ENCODE measurements around the gene TMEM271. TPM values are rescaled to one million over a fixed set of nuclear protein-coding genes. Genes with fewer than 3 reads are reported as not detected.
"Not testable (repeated sequence)": the region's sequence is repeated elsewhere in the genome, so short reads cannot be mapped to it uniquely, and the experiment has no call there.

The TMEM271 gene
- total RNA-seq, 1 donor from 2014 or later = not detected

DNA sequence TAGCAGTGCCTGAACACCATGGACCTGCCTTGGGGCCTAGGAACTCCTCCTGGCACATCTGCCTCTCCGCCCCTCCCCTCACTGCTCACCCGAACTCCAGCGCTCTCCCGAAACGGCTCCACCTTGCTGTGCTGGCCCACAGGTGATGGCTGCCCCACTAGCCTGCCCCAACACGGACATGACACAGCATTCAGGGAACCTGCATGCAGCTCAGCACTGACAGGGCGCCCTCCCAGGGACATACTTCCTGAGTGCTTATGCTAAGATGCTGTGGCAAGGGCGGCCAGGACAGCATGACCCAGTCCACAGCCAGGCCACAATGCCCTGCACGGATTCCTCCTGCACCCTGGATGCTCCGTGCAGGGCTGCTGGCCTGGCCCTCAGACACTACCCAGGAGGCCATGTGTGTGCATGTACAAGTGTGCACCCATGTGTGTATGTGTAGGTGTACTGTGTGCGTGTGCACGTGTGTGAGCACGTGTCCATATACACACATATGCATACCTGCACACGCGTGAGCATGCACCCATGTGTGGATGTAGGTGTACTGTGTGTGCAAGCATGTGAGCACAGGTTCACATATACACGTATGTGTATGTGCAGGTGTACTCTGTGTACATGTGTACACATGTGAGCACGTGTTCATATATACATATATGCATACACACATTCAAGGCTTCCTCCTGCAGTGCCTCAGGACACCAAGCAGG is 6.0 kb downstream of the TMEM271 start:
- H3K36me3 Mint-ChIP-seq (ENCODE audit: low read depth) = peaks cover 3% of the 10 kb centered on the region
- peaks cover 24% of the 10 kb centered on the region for H3K9me3 Mint-ChIP-seq
- H3K4me3 Mint-ChIP-seq = no peak overlapping the region
- H3K27me3 Mint-ChIP-seq = peaks cover 17% of the 10 kb centered on the region
- intact Hi-C loops (cut with micrococcal nuclease) = loop anchor here (10.0 kb wide), 1 partner anchor 835 kb away; the partner anchor contains the start of gene NKX1-1
- H3K4me1 Mint-ChIP-seq = no peaks in the 10 kb centered on the region
- H3K27ac Mint-ChIP-seq = no peak overlapping the region
- no peak for DNase-seq

- H3K36me3 Mint-ChIP-seq (ENCODE audit: low read depth) = no peaks in the 10 kb centered on the region
- intact Hi-C loops (cut with micrococcal nuclease) = no loop called here
- no peaks in the 10 kb centered on the region for H3K4me1 Mint-ChIP-seq
- DNase-seq = no peak
- H3K9me3 Mint-ChIP-seq = peaks cover 30% of the 10 kb centered on the region
- no peak overlapping the region for H3K4me3 Mint-ChIP-seq
- H3K27ac Mint-ChIP-seq = no peak overlapping the region
- peaks cover 11% of the 10 kb centered on the region for H3K27me3 Mint-ChIP-seq
Measured at GRCh38 chr4:568962-569361, 7.1 kb downstream of the TMEM271 start.

GRCh38 chr4:568351-568652 is 7.8 kb downstream of the TMEM271 start:
- no peaks in the 10 kb centered on the region for H3K36me3 Mint-ChIP-seq (ENCODE audit: low read depth)

DNA sequence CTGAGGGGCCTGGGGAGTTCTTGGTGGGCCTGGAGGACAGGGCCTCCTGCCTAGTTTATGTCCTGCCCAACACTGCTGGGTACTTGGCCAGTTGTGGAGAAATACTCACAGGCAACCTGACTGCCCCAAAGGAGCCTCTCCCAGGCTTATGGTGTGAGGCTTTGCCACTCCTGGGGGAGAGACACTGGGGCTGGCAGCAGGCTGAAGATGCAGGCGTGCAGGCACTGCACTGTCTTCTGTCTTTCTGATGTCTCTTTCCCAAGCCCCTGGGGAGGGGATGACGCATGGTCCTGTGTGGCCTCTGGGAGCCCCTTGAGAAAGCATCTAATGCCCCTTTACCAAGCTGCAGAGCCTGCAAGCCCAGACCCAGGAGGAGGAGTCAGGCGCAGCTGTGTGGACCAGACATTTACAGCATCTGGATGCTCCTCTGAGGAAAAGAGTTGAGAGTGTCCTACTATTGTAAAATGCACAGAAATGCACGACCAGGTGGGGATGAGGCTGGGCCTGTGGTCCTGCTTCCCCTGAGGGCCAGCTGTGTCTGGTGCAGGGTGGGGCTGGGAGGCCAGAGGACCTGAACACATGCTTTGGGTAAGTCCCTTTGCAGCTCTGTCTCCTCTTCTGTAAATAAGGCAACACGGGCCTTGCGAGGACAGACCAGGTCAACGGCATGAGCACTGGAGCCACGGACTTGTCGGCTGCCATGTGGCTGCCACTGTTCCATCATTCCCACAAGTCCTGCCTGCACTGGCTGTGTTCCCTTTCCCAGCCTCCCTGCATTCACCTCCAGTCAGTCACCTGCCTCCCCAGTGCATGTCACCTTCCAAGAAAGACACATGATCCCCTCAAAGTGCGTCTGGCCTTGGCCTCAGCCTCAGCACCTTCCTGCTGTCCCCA is 8.4 kb downstream of the TMEM271 start:
- no peak overlapping the region for H3K4me3 Mint-ChIP-seq
- DNase-seq = no peak
- no peaks in the 10 kb centered on the region for H3K36me3 Mint-ChIP-seq (ENCODE audit: low read depth)
- peaks cover 41% of the 10 kb centered on the region for H3K9me3 Mint-ChIP-seq
- intact Hi-C loops (cut with micrococcal nuclease) = no loop called here
- H3K4me1 Mint-ChIP-seq = no peaks in the 10 kb centered on the region
- H3K27me3 Mint-ChIP-seq = peaks cover 2% of the 10 kb centered on the region
- no peak overlapping the region for H3K27ac Mint-ChIP-seq

More at GRCh38 chr4:568351-568652, 7.8 kb downstream of the TMEM271 start:
- Mint-ChIP-seq H3K4me1 (no peaks in the 10 kb centered on the region), H3K9me3 (peaks cover 35% of the 10 kb centered on the region), H3K27me3 (peaks cover 5% of the 10 kb centered on the region), H3K4me3 (no peak overlapping the region), H3K27ac (no peak overlapping the region)
- intact Hi-C loops (cut with micrococcal nuclease) = no loop called here
- DNase-seq = no peak

DNA sequence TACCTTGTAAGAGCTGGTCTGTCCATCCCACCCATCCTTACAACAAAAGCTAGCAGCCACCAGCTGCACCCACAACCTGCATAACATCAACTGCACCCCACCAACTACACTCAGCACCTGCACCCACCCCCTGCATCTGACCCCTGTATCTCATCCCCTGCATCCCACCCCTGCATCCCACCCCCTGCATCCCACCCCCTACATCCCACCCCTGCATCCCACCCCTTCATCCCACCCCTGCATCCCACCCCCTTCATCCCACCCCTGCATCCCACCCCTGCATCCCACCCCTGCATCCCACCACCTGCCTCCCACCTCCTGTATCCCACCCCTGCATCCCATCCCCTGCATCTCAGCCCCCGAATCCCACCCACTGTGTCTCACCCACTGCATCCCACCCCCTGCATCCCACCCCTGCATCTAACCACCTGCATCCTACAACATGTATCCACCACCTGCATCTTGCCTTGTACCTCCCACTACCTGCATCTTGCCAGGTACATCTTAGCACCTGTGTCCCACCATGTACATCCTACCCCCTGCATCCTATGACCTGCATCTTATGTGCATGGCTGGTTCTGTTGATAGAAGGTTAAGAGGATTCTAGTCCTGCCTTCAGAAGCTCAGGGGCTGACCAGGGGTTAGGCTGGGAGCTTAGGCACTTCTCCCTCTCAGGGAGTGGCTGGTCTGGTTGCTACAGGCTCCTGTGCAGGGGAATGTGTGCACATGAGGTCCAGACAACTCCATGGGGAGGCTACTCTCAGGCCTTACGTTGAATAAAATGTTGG is 9.4 kb downstream of the TMEM271 start:
- DNase-seq = no peak
- Mint-ChIP-seq H3K27me3 (no peaks in the 10 kb centered on the region), H3K9me3 (peaks cover 40% of the 10 kb centered on the region), H3K36me3 (ENCODE audit: low read depth) (no peaks in the 10 kb centered on the region), H3K4me3 (no peak overlapping the region), H3K27ac (no peak overlapping the region), H3K4me1 (no peaks in the 10 kb centered on the region)
- intact Hi-C loops (cut with micrococcal nuclease) = no loop called here

DNA sequence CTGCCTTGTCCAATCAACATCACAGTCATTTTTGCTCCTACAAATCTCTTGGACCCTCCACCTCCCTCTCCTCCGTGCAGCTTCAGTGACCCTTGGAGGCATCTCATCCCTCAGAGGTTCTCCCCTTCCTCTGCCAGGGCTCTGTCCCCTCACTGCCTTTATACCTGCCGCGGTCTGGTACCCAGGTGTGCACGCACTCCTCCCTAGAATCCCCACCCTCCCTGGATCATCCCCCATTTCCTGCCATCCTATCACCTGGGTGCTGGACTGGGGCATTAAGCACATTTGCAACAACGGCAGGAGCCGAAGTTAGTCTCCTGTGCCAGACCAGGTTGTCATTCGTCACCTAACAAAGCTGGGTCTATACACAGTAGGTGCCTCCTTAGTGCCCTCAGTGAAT is 10.1 kb downstream of the TMEM271 start:
- no peak for DNase-seq
- Mint-ChIP-seq H3K36me3 (ENCODE audit: low read depth) (no peaks in the 10 kb centered on the region), H3K9me3 (peaks cover 40% of the 10 kb centered on the region), H3K4me3 (no peak overlapping the region), H3K27me3 (no peaks in the 10 kb centered on the region), H3K4me1 (no peaks in the 10 kb centered on the region), H3K27ac (no peak overlapping the region)
- intact Hi-C loops (cut with micrococcal nuclease) = no loop called here

DNA sequence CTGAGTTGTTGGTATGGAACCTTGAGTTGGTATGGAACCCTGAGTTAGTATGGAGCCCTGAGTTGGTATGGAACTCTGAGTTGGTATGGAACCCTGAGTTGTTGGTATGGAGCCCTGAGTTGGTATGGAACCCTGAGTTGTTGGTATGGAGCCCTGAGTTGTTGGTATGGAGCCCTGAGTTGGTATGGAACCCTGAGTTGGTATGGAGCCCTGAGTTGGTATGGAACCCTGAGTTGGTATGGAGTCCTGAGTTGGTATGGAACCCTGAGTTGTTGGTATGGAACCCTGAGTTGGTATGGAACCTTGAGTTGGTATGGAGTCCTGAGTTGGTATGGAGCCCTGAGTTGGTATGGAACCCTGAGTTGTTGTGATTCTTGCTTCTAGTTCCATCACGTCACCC is 10.5 kb downstream of the TMEM271 start:
- H3K4me1 Mint-ChIP-seq; intact Hi-C loops (cut with micrococcal nuclease); DNase-seq; H3K36me3 Mint-ChIP-seq (ENCODE audit: low read depth); H3K27me3 Mint-ChIP-seq; H3K4me3 Mint-ChIP-seq; H3K27ac Mint-ChIP-seq: not testable (repeated sequence)
- H3K9me3 Mint-ChIP-seq = peaks cover 40% of the 10 kb centered on the region

DNA sequence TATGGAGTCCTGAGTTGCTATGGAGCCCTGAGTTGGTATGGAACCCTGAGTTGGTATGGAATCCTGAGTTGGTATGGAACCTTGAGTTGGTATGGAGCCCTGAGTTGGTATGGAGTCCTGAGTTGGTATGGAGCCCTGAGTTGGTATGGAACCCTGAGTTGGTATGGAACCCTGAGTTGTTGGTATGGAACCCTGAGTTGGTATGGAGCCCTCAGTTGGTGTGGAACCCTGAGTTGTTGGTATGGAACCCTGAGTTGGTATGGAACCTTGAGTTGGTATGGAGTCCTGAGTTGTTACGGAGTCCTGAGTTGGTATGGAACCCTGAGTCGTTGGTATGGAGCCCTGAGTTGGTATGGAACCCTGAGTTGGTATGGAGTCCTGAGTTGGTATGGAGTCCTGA is 13.6 kb downstream of the TMEM271 start:
- H3K27me3 Mint-ChIP-seq; intact Hi-C loops (cut with micrococcal nuclease); H3K27ac Mint-ChIP-seq; H3K4me1 Mint-ChIP-seq; H3K36me3 Mint-ChIP-seq (ENCODE audit: low read depth); H3K4me3 Mint-ChIP-seq; DNase-seq: not testable (repeated sequence)
- H3K9me3 Mint-ChIP-seq = peaks cover 43% of the 10 kb centered on the region

- intact Hi-C loops (cut with micrococcal nuclease) = no loop called here
- H3K4me1 Mint-ChIP-seq = no peaks in the 10 kb centered on the region
- DNase-seq = no peak
- peaks cover 2% of the 10 kb centered on the region for H3K36me3 Mint-ChIP-seq (ENCODE audit: low read depth)
- H3K4me3 Mint-ChIP-seq = no peak overlapping the region
- H3K27me3 Mint-ChIP-seq = no peaks in the 10 kb centered on the region
- no peak overlapping the region for H3K27ac Mint-ChIP-seq
- H3K9me3 Mint-ChIP-seq = peaks cover 43% of the 10 kb centered on the region
Measured at GRCh38 chr4:561426-561825, 14.7 kb downstream of the TMEM271 start.

- Mint-ChIP-seq H3K9me3 (peaks cover 40% of the 10 kb centered on the region), H3K36me3 (ENCODE audit: low read depth) (peaks cover 2% of the 10 kb centered on the region), H3K4me3 (no peak overlapping the region), H3K27me3 (no peaks in the 10 kb centered on the region), H3K27ac (no peak overlapping the region), H3K4me1 (no peaks in the 10 kb centered on the region)
- DNase-seq = no peak
- intact Hi-C loops (cut with micrococcal nuclease) = no loop called here
Measured at GRCh38 chr4:560731-561291, 15.3 kb downstream of the TMEM271 start.

- Mint-ChIP-seq H3K4me1 (no peaks in the 10 kb centered on the region), H3K36me3 (ENCODE audit: low read depth) (peaks cover 2% of the 10 kb centered on the region), H3K4me3 (no peak overlapping the region), H3K27me3 (no peaks in the 10 kb centered on the region), H3K27ac (no peak overlapping the region), H3K9me3 (peaks cover 33% of the 10 kb centered on the region)
- intact Hi-C loops (cut with micrococcal nuclease) = no loop called here
- no peak for DNase-seq
Measured at GRCh38 chr4:560061-560460, 16.0 kb downstream of the TMEM271 start.

DNA sequence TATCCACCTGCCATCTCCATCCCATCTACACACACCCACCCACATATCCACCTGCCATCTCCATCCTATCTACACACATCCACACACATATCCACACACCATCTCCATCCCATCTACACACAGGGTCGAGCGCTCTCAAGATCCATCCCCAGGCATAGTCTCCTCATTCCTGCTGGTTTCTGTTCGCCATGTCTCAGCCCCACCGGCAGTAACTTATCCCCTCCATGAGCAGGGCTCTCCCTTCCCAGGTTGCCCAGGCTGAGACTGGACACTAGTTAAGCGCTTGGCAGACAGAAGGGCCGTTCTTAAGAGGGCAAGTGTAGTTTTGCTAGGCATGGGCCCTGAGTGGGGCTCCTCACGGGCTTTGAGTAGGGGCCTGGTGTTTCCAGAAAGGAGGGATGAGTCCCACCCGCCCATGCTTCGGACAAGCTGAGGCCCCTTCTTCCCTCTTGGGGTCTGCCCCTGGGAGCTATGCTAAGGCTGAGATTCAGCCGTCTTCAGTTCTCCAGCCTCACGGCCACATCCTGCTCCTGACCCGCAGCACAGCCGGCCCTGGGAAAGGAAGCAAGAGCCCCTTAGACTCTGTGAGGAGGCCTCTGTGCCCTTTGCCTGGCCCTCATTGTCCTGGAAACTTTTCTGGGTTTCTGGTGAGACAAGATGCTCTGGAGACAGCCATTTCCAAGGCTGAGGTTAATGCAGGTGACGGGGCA is 20.4 kb downstream of the TMEM271 start:
- no peaks in the 10 kb centered on the region for H3K27me3 Mint-ChIP-seq
- peaks cover 2% of the 10 kb centered on the region for H3K36me3 Mint-ChIP-seq (ENCODE audit: low read depth)
- intact Hi-C loops (cut with micrococcal nuclease) = no loop called here
- peaks cover 4% of the 10 kb centered on the region for H3K9me3 Mint-ChIP-seq
- H3K4me1 Mint-ChIP-seq = no peaks in the 10 kb centered on the region
- DNase-seq = no peak
- no peak overlapping the region for H3K4me3 Mint-ChIP-seq
- no peak overlapping the region for H3K27ac Mint-ChIP-seq

GRCh38 chr4:554793-555320 is 21.2 kb downstream of the TMEM271 start:
- intact Hi-C loops (cut with micrococcal nuclease); DNase-seq; H3K27ac Mint-ChIP-seq; H3K4me3 Mint-ChIP-seq; H3K4me1 Mint-ChIP-seq; H3K9me3 Mint-ChIP-seq; H3K36me3 Mint-ChIP-seq (ENCODE audit: low read depth); H3K27me3 Mint-ChIP-seq: not testable (repeated sequence)

Measured in activated CD4-positive, alpha-beta T cell treated with anti-CD3 and anti-CD28 coated beads, Interleukin-2, amount 10 ng/mL, durations not matched to agents 24 days and 14 days (primary cell).